SJCRH30 (cell line): ENCODE results near the gene C7. TPM values are rescaled to one million over a fixed set of nuclear protein-coding genes. Genes with fewer than 3 reads are reported as not detected.

Experiments
- DNase-seq, 2 experiments: peaks; one replicate each; pipeline ENCODE4 v3.0.0-alpha.2; 2015 to 2020
- H3K27ac ChIP-seq: fragments of 250-450 bp; sonication (Bioruptor Pico); 2 replicates; pipeline ENCODE4 v1.5.1; 2020; ENCODE audit warnings: mild to moderate bottlenecking, moderate library complexity
- H3K27me3 ChIP-seq: fragments of 250-450 bp; sonication (Bioruptor Pico); 2 replicates; pipeline ENCODE4 v1.5.1; 2020; ENCODE audit warnings: mild to moderate bottlenecking, moderate library complexity
- H3K36me3 ChIP-seq: fragments of 250-450 bp; sonication (Bioruptor Pico); 2 replicates; pipeline ENCODE4 v1.5.1; 2020; ENCODE audit warnings: mild to moderate bottlenecking, moderate library complexity
- H3K4me1 ChIP-seq: fragments of 250-450 bp; sonication (Bioruptor Pico); 2 replicates; pipeline ENCODE4 v1.5.1; 2020; ENCODE audit warnings: mild to moderate bottlenecking, moderate library complexity
- H3K4me3 ChIP-seq: fragments of 250-450 bp; sonication (Bioruptor Pico); 2 replicates; pipeline ENCODE4 v1.5.1; 2020; ENCODE audit warnings: mild to moderate bottlenecking, moderate library complexity
- H3K9me3 ChIP-seq: fragments of 250-450 bp; sonication (Bioruptor Pico); replicated peaks from 2 replicates; pipeline ENCODE4 v1.5.1; 2020; ENCODE audit warnings: mild to moderate bottlenecking, moderate library complexity
- total RNA-seq: library from RNA; depleted of rRNA; stranded (reverse); fragments of >200 nt; shearing (Covaris generic); gene quantifications from 2 replicates; pipeline ENCODE4 v1.2.3, GENCODE V29; 2014

Gene C7
- total RNA-seq, 1 experiment from 2014 or later = 12.2 TPM

GRCh38 chr5:40958811-40959210, 49.5 kb downstream of the C7 start:
- DNase-seq = no peak
- H3K27ac ChIP-seq = no peak overlapping the region
- H3K36me3 ChIP-seq = no peaks in the 10 kb centered on the region
- H3K4me3 ChIP-seq = no peak overlapping the region
- H3K9me3 ChIP-seq = no peaks in the 10 kb centered on the region; the same call in 1 of the 2 replicates
- H3K4me1 ChIP-seq = no peaks in the 10 kb centered on the region
- peaks cover 4% of the 10 kb centered on the region; the same call in 1 of the 2 replicates for H3K27me3 ChIP-seq

GRCh38 chr5:40960037-40960436, 50.7 kb downstream of the C7 start:
- no peak for DNase-seq
- H3K27ac ChIP-seq = no peak overlapping the region
- no peaks in the 10 kb centered on the region for H3K4me1 ChIP-seq
- peaks cover 4% of the 10 kb centered on the region; the same call in 1 of the 2 replicates for H3K27me3 ChIP-seq
- H3K4me3 ChIP-seq = no peak overlapping the region
- H3K9me3 ChIP-seq = no peaks in the 10 kb centered on the region; the same call in 1 of the 2 replicates
- H3K36me3 ChIP-seq = no peaks in the 10 kb centered on the region

- H3K4me1 ChIP-seq = no peaks in the 10 kb centered on the region
- no peaks in the 10 kb centered on the region; the same call in 1 of the 2 replicates for H3K9me3 ChIP-seq
- DNase-seq = no peak
- no peaks in the 10 kb centered on the region for H3K27me3 ChIP-seq
- no peaks in the 10 kb centered on the region for H3K36me3 ChIP-seq
- no peak overlapping the region for H3K27ac ChIP-seq
- no peak overlapping the region for H3K4me3 ChIP-seq
Measured at GRCh38 chr5:40962207-40962955, 53.1 kb downstream of the C7 start.

- DNase-seq = no peak
- Histone ChIP-seq H3K36me3 (no peaks in the 10 kb centered on the region), H3K27me3 (no peaks in the 10 kb centered on the region), H3K4me1 (no peaks in the 10 kb centered on the region), H3K9me3 (0 out of 2 replicates have a peak, but pooled peaks cover 3% of the 10 kb centered on the region), H3K27ac (no peak overlapping the region), H3K4me3 (no peak overlapping the region)
Measured at GRCh38 chr5:40972434-40972833, 63.1 kb downstream of the C7 start.

GRCh38 chr5:40973364-40974004, 64.2 kb downstream of the C7 start:
- H3K4me1 ChIP-seq = no peaks in the 10 kb centered on the region
- no peak overlapping the region for H3K4me3 ChIP-seq
- H3K27me3 ChIP-seq = no peaks in the 10 kb centered on the region
- H3K27ac ChIP-seq = no peak overlapping the region
- no peak for DNase-seq
- H3K36me3 ChIP-seq = no peaks in the 10 kb centered on the region
- no peaks in the 10 kb centered on the region for H3K9me3 ChIP-seq

GRCh38 chr5:40976041-40976440, 66.7 kb downstream of the C7 start:
- Histone ChIP-seq H3K9me3 (no peaks in the 10 kb centered on the region), H3K4me1 (no peaks in the 10 kb centered on the region), H3K36me3 (no peaks in the 10 kb centered on the region), H3K27me3 (no peaks in the 10 kb centered on the region), H3K4me3 (no peak overlapping the region), H3K27ac (no peak overlapping the region)
- no peak for DNase-seq

GRCh38 chr5:40976836-40977235, 67.5 kb downstream of the C7 start:
- DNase-seq = peak in 1 of 2 experiments; percentile 11
- Histone ChIP-seq H3K4me3 (no peak overlapping the region), H3K27me3 (no peaks in the 10 kb centered on the region), H3K27ac (no peak overlapping the region), H3K4me1 (no peaks in the 10 kb centered on the region), H3K36me3 (no peaks in the 10 kb centered on the region), H3K9me3 (no peaks in the 10 kb centered on the region)

- Histone ChIP-seq H3K4me1 (no peaks in the 10 kb centered on the region), H3K4me3 (no peak overlapping the region), H3K36me3 (no peaks in the 10 kb centered on the region), H3K27ac (no peak overlapping the region), H3K9me3 (no peaks in the 10 kb centered on the region), H3K27me3 (peaks cover 3% of the 10 kb centered on the region; the same call in 1 of the 2 replicates)
- no peak for DNase-seq
Measured at GRCh38 chr5:40981420-40981819, 72.1 kb downstream of the C7 start.

- no peak for DNase-seq
- H3K9me3 ChIP-seq = no peaks in the 10 kb centered on the region
- H3K4me3 ChIP-seq = no peak overlapping the region
- H3K4me1 ChIP-seq = no peaks in the 10 kb centered on the region
- no peaks in the 10 kb centered on the region for H3K36me3 ChIP-seq
- peaks cover 3% of the 10 kb centered on the region; the same call in 1 of the 2 replicates for H3K27me3 ChIP-seq
- no peak overlapping the region for H3K27ac ChIP-seq
Measured at GRCh38 chr5:40983781-40984180, 74.5 kb downstream of the C7 start.

GRCh38 chr5:40984884-40985283, 75.6 kb downstream of the C7 start:
- no peak overlapping the region for H3K27ac ChIP-seq
- H3K4me1 ChIP-seq = no peaks in the 10 kb centered on the region
- no peak overlapping the region for H3K4me3 ChIP-seq
- H3K9me3 ChIP-seq = no peaks in the 10 kb centered on the region
- no peak for DNase-seq
- no peaks in the 10 kb centered on the region for H3K36me3 ChIP-seq
- peaks cover 3% of the 10 kb centered on the region; the same call in 1 of the 2 replicates for H3K27me3 ChIP-seq

- Histone ChIP-seq H3K36me3 (no peaks in the 10 kb centered on the region), H3K4me1 (no peaks in the 10 kb centered on the region), H3K4me3 (no peak overlapping the region), H3K27me3 (peaks cover 3% of the 10 kb centered on the region; the same call in 1 of the 2 replicates), H3K9me3 (no peaks in the 10 kb centered on the region), H3K27ac (no peak overlapping the region)
- no peak for DNase-seq
Measured at GRCh38 chr5:40985501-40985900, 76.2 kb downstream of the C7 start.

GRCh38 chr5:40986666-40987065, 77.4 kb downstream of the C7 start:
- H3K4me1 ChIP-seq = no peaks in the 10 kb centered on the region
- no peak overlapping the region for H3K27ac ChIP-seq
- no peaks in the 10 kb centered on the region for H3K36me3 ChIP-seq
- no peaks in the 10 kb centered on the region for H3K9me3 ChIP-seq
- no peak overlapping the region for H3K4me3 ChIP-seq
- DNase-seq = no peak
- H3K27me3 ChIP-seq = peaks cover 3% of the 10 kb centered on the region; the same call in 1 of the 2 replicates

GRCh38 chr5:40987349-40987748, 78.1 kb downstream of the C7 start:
- DNase-seq = no peak
- Histone ChIP-seq H3K27me3 (peaks cover 3% of the 10 kb centered on the region; the same call in 1 of the 2 replicates), H3K9me3 (no peaks in the 10 kb centered on the region), H3K27ac (no peak overlapping the region), H3K4me1 (no peaks in the 10 kb centered on the region), H3K4me3 (no peak overlapping the region), H3K36me3 (no peaks in the 10 kb centered on the region)

GRCh38 chr5:40988746-40989510, 79.6 kb downstream of the C7 start:
- no peaks in the 10 kb centered on the region; the same call in 1 of the 2 replicates for H3K27me3 ChIP-seq
- H3K27ac ChIP-seq = no peak overlapping the region
- no peak overlapping the region for H3K4me3 ChIP-seq
- no peaks in the 10 kb centered on the region for H3K36me3 ChIP-seq
- no peaks in the 10 kb centered on the region for H3K9me3 ChIP-seq
- H3K4me1 ChIP-seq = no peaks in the 10 kb centered on the region
- no peak for DNase-seq
